ENCODE measurements around the gene FABP6. TPM values are rescaled to one million over a fixed set of nuclear protein-coding genes. Genes with fewer than 3 reads are reported as not detected.
"Not testable (repeated sequence)": the region's sequence is repeated elsewhere in the genome, so short reads cannot be mapped to it uniquely, and the experiment has no call there.

The FABP6 gene
- total and polyA plus RNA-seq, 2 experiments from 2014 or later, result 7.2 to 55.7 TPM

DNA sequence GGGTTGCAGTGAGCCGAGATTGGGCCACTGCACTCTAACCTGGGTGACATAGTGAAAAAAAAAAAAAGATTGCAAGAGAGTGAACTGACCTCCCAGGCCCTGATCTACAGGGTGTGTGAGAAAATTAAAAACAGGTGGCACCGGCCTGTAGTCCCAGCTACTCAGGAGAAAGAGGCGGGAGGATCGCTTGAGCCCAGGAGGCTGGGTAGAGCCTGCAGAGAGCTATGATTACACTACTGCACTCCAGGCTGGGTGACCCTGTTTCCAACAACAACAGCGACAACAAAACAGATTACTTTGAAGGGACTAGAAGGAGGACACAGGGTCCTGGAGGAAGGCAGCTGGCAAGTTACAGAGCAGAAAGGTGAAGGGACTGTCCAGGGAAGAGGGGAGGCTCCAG is 42.2 kb upstream of the FABP6 start:
- TF ChIP-seq, protein P1, sequence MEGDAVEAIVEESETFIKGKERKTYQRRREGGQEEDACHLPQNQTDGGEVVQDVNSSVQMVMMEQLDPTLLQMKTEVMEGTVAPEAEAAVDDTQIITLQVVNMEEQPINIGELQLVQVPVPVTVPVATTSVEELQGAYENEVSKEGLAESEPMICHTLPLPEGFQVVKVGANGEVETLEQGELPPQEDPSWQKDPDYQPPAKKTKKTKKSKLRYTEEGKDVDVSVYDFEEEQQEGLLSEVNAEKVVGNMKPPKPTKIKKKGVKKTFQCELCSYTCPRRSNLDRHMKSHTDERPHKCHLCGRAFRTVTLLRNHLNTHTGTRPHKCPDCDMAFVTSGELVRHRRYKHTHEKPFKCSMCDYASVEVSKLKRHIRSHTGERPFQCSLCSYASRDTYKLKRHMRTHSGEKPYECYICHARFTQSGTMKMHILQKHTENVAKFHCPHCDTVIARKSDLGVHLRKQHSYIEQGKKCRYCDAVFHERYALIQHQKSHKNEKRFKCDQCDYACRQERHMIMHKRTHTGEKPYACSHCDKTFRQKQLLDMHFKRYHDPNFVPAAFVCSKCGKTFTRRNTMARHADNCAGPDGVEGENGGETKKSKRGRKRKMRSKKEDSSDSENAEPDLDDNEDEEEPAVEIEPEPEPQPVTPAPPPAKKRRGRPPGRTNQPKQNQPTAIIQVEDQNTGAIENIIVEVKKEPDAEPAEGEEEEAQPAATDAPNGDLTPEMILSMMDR (IDR thresholded peaks at IDR 0.05; ENCODE audit: poor library complexity), result no peak
- TF ChIP-seq EZH2 (IDR thresholded peaks at IDR 0.05; ENCODE audit: borderline replicate concordance) (no peak), EZH2phosphoT487 (IDR thresholded peaks at IDR 0.05; ENCODE audit: low read depth, severe bottlenecking, unreplicated experiment) (no peak)
- Histone ChIP-seq H3K4me3 (no peak overlapping the region), H2AFZ (no peak overlapping the region), H3K4me2 (no peak overlapping the region), H3K27me3 (no peaks in the 10 kb centered on the region), H3K79me2 (no peaks in the 10 kb centered on the region), H3K4me1 (ENCODE audit: insufficient read depth) (peaks cover 11% of the 10 kb centered on the region), H3K36me3 (replicated peaks; ENCODE audit: insufficient read depth, low read depth) (no peaks in the 10 kb centered on the region), H3K27ac (peak overlapping the region; percentile 89), H3K9me2 (replicated peaks; ENCODE audit: insufficient read depth) (no peaks in the 10 kb centered on the region), H4K20me1 (ENCODE audit: insufficient read depth, poor library complexity, severe bottlenecking) (no peaks in the 10 kb centered on the region), H3K9me3 (ENCODE audit: low read depth) (no peaks in the 10 kb centered on the region)
- no peak for DNase-seq (ENCODE audit: low spot score)
- WGBS (ENCODE audit: low lambda C conversion rate, missing lambda C conversion rate), result 72% methylated on average over 5 of the region's 5 CpGs

DNA sequence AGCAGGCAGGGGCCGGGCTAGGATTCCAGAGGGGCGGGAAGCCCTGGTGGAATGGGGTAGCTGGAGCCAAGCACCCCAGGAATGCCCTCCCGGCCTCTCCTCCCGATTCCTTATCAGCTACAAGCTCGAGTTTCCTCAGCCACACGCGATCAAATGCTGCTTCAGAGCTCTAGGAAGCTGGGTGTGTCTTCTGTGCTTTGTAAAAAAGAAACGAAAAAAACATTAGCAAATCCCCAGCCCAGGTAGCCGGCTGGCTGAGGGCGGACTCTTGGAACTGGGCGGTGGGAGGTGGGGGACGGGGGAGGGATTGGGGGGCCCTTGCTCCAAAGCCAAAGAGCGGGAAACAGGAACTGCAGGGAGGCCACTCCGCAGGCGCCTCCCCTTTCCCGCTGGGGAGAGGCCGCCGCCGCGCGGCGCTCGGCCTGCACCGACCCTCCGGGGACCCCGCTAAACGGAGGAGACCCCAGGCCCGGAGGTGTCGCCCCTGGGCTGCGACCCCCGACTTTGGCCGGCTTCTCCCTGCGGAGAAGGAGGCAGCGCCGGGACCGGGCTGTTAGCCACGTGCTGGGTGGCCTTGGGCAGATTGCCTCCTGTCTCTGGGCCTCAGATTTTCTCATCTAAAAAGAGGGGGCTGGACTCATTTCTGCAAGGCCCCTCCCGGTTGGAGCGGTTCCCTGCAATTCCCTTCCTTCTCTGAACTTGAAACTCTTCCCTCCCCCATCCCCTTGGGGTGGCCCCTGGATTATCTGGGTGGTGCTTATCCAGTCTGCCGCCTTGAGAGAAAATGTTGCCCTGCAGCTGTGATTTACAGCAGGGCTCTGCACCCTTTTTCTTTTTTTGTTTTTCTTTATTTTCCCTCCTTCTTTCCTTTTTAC is 40.9 kb upstream of the FABP6 start:
- Histone ChIP-seq H3K4me1 (ENCODE audit: insufficient read depth) (peaks cover 11% of the 10 kb centered on the region), H3K27me3 (no peaks in the 10 kb centered on the region), H3K4me3 (peak overlapping the region; percentile 15), H2AFZ (peak overlapping the region; percentile 41), H3K79me2 (no peaks in the 10 kb centered on the region), H3K27ac (peak overlapping the region; percentile 89), H4K20me1 (ENCODE audit: insufficient read depth, poor library complexity, severe bottlenecking) (no peaks in the 10 kb centered on the region), H3K9me2 (replicated peaks; ENCODE audit: insufficient read depth) (no peaks in the 10 kb centered on the region), H3K4me2 (peak overlapping the region; percentile 83), H3K36me3 (replicated peaks; ENCODE audit: insufficient read depth, low read depth) (no peaks in the 10 kb centered on the region), H3K9me3 (ENCODE audit: low read depth) (no peaks in the 10 kb centered on the region)
- TF ChIP-seq, protein P1 (IDR thresholded peaks at IDR 0.05; ENCODE audit: poor library complexity), result no peak
- TF ChIP-seq EZH2phosphoT487 (IDR thresholded peaks at IDR 0.05; ENCODE audit: low read depth, severe bottlenecking, unreplicated experiment), result no peak
- no peak for TF ChIP-seq EZH2 (IDR thresholded peaks at IDR 0.05; ENCODE audit: borderline replicate concordance)
- DNase-seq (ENCODE audit: low spot score), result peak; percentile 86
- WGBS (ENCODE audit: low lambda C conversion rate, missing lambda C conversion rate), result 6% methylated on average over 29 of the region's 40 CpGs

DNA sequence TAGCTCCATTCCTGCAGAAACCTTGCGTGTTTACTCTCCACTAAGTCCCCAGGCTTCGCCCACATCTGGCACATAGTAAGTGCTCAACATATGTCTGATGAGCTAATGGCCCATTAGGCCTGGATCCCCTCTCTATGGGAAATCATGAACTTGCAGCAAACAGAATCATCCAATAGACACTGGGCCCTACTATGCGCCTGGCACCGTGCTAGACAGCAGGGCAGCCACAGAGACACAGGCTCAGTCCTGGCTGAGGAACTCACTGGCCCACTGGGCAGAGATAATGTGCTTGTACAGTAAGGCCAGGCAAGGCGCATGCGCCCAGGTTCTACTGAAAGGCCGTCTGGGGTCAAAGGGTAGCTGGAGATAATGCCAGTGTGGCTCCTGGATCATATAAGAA is 36.9 kb upstream of the FABP6 start:
- Histone ChIP-seq H3K9me3 (ENCODE audit: low read depth) (no peaks in the 10 kb centered on the region), H3K36me3 (replicated peaks; ENCODE audit: insufficient read depth, low read depth) (no peaks in the 10 kb centered on the region), H2AFZ (no peak overlapping the region), H3K4me2 (no peak overlapping the region), H3K27me3 (no peaks in the 10 kb centered on the region), H3K9me2 (replicated peaks; ENCODE audit: insufficient read depth) (no peaks in the 10 kb centered on the region), H3K79me2 (no peaks in the 10 kb centered on the region), H3K27ac (no peak overlapping the region), H3K4me3 (no peak overlapping the region), H4K20me1 (ENCODE audit: insufficient read depth, poor library complexity, severe bottlenecking) (no peaks in the 10 kb centered on the region), H3K4me1 (ENCODE audit: insufficient read depth) (peaks cover 14% of the 10 kb centered on the region)
- no peak for TF ChIP-seq EZH2phosphoT487 (IDR thresholded peaks at IDR 0.05; ENCODE audit: low read depth, severe bottlenecking, unreplicated experiment)
- TF ChIP-seq, protein P1 (IDR thresholded peaks at IDR 0.05; ENCODE audit: poor library complexity), result no peak
- no peak for TF ChIP-seq EZH2 (IDR thresholded peaks at IDR 0.05; ENCODE audit: borderline replicate concordance)
- DNase-seq (ENCODE audit: low spot score), result no peak
- WGBS (ENCODE audit: low lambda C conversion rate, missing lambda C conversion rate), result 97% methylated on average over 7 of the region's 7 CpGs

DNA sequence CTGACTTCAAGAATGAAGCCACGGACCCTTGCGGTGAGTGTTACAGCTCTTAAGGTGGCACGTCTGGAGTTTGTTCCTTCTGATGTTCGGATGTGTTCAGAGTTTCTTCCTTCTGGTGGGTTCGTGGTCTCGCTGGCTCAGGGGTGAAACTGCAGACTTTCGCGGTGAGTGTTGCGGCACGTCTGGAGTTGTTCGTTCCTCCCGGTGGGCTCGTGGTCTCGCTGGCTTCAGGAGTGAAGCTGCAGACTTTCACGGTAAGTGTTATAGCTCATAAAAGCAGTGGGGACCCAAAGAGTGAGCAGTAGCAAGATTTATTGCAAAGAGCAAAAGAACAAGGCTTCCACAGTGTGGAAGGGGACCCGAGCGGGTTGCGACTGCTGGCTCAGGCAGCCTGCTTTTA is 36.2 kb upstream of the FABP6 start:
- not testable (repeated sequence) for H4K20me1 ChIP-seq (ENCODE audit: insufficient read depth, poor library complexity, severe bottlenecking); DNase-seq (ENCODE audit: low spot score); H2AFZ ChIP-seq; H3K27ac ChIP-seq; H3K9me2 ChIP-seq (replicated peaks; ENCODE audit: insufficient read depth); H3K79me2 ChIP-seq; H3K27me3 ChIP-seq; H3K4me3 ChIP-seq; H3K9me3 ChIP-seq (ENCODE audit: low read depth); H3K36me3 ChIP-seq (replicated peaks; ENCODE audit: insufficient read depth, low read depth); H3K4me2 ChIP-seq
- 92% methylated on average over 18 of the region's 18 CpGs for WGBS (ENCODE audit: low lambda C conversion rate, missing lambda C conversion rate)
- peaks cover 18% of the 10 kb centered on the region for H3K4me1 ChIP-seq (ENCODE audit: insufficient read depth)

DNA sequence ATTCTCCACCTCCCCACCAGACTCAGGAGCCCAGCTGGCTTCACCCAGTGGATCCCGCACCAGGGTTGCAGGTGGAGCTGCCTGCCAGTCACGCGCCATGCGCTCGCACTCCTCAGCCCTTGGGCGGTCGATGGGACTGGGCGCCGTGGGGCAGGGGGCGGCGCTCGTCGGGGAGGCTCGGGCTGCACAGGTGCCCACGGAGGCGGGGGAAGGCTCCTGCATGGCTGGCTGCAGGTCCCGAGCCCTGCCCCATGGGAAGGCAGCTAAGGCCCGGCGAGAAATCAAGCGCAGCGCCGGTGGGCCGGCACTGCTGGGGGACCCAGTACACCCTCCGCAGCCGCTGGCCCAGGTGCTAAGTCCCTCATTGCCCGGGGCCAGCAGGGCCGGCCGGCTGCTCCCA is 35.5 kb upstream of the FABP6 start:
- WGBS (ENCODE audit: low lambda C conversion rate, missing lambda C conversion rate), result 88% methylated on average over 5 of the region's 28 CpGs
- H3K4me2 ChIP-seq; H3K9me2 ChIP-seq (replicated peaks; ENCODE audit: insufficient read depth); H3K4me3 ChIP-seq; DNase-seq (ENCODE audit: low spot score); H3K9me3 ChIP-seq (ENCODE audit: low read depth); H2AFZ ChIP-seq; H3K79me2 ChIP-seq; H3K27me3 ChIP-seq; H3K27ac ChIP-seq; H3K36me3 ChIP-seq (replicated peaks; ENCODE audit: insufficient read depth, low read depth); H4K20me1 ChIP-seq (ENCODE audit: insufficient read depth, poor library complexity, severe bottlenecking): not testable (repeated sequence)
- H3K4me1 ChIP-seq (ENCODE audit: insufficient read depth), result peaks cover 25% of the 10 kb centered on the region
